Measurements from ENCODE around the gene FOXE1. TPM values are rescaled to one million over a fixed set of nuclear protein-coding genes. Genes with fewer than 3 reads are reported as not detected.

The FOXE1 gene
- total RNA-seq, 1 donor from 2014 or later, result not detected

GRCh38 chr9:97892421-97892820, 39.4 kb downstream of the FOXE1 start:
- no peak for TF ChIP-seq CTCF (IDR thresholded peaks at IDR 0.05; ENCODE audit: unreplicated experiment)
- no peak for DNase-seq (ENCODE audit: low spot score)
- Mint-ChIP-seq H3K4me1 (ENCODE audit: unreplicated experiment) (no peaks in the 10 kb centered on the region), H3K27ac (ENCODE audit: unreplicated experiment) (no peak overlapping the region), H3K27me3 (ENCODE audit: unreplicated experiment) (peaks cover 2% of the 10 kb centered on the region), H3K36me3 (ENCODE audit: low read depth, unreplicated experiment) (no peaks in the 10 kb centered on the region), H3K4me3 (ENCODE audit: unreplicated experiment) (no peak overlapping the region), H3K9me3 (ENCODE audit: unreplicated experiment) (no peaks in the 10 kb centered on the region)

GRCh38 chr9:97895211-97895610, 42.2 kb downstream of the FOXE1 start:
- Mint-ChIP-seq H3K36me3 (ENCODE audit: low read depth, unreplicated experiment) (no peaks in the 10 kb centered on the region), H3K4me1 (ENCODE audit: unreplicated experiment) (no peaks in the 10 kb centered on the region), H3K9me3 (ENCODE audit: unreplicated experiment) (no peaks in the 10 kb centered on the region), H3K27me3 (ENCODE audit: unreplicated experiment) (peaks cover 4% of the 10 kb centered on the region), H3K4me3 (ENCODE audit: unreplicated experiment) (no peak overlapping the region), H3K27ac (ENCODE audit: unreplicated experiment) (no peak overlapping the region)
- no peak for DNase-seq (ENCODE audit: low spot score)
- no peak for TF ChIP-seq CTCF (IDR thresholded peaks at IDR 0.05; ENCODE audit: unreplicated experiment)

GRCh38 chr9:97895695-97896332, 42.8 kb downstream of the FOXE1 start:
- peak; percentile 26 for TF ChIP-seq CTCF (IDR thresholded peaks at IDR 0.05; ENCODE audit: unreplicated experiment)
- no peaks in the 10 kb centered on the region for H3K4me1 Mint-ChIP-seq (ENCODE audit: unreplicated experiment)
- DNase-seq (ENCODE audit: low spot score), result peak; percentile 37
- peaks cover 4% of the 10 kb centered on the region for H3K27me3 Mint-ChIP-seq (ENCODE audit: unreplicated experiment)
- no peak overlapping the region for H3K27ac Mint-ChIP-seq (ENCODE audit: unreplicated experiment)
- no peaks in the 10 kb centered on the region for H3K36me3 Mint-ChIP-seq (ENCODE audit: low read depth, unreplicated experiment)
- H3K9me3 Mint-ChIP-seq (ENCODE audit: unreplicated experiment), result no peaks in the 10 kb centered on the region
- H3K4me3 Mint-ChIP-seq (ENCODE audit: unreplicated experiment), result no peak overlapping the region

GRCh38 chr9:97900103-97900737, 47.2 kb downstream of the FOXE1 start:
- Mint-ChIP-seq H3K27ac (ENCODE audit: unreplicated experiment) (no peak overlapping the region), H3K4me3 (ENCODE audit: unreplicated experiment) (no peak overlapping the region), H3K27me3 (ENCODE audit: unreplicated experiment) (peaks cover 4% of the 10 kb centered on the region), H3K9me3 (ENCODE audit: unreplicated experiment) (no peaks in the 10 kb centered on the region), H3K4me1 (ENCODE audit: unreplicated experiment) (peaks cover 2% of the 10 kb centered on the region), H3K36me3 (ENCODE audit: low read depth, unreplicated experiment) (no peaks in the 10 kb centered on the region)
- DNase-seq (ENCODE audit: low spot score), result no peak
- no peak for TF ChIP-seq CTCF (IDR thresholded peaks at IDR 0.05; ENCODE audit: unreplicated experiment)

Measured in endothelial cell (in vitro differentiated cells).